RWPE2 (cell line): ENCODE data around the gene ELOB.

Experiments used
- ATAC-seq: fragments of 200-7000 bp; cut with Tn5 transposase; 3 replicates; pipeline ENCODE4 v1.9.1; 2021; ENCODE audit warnings: low read depth
- DNase-seq: peaks from one replicate; pipeline ENCODE4 v3.0.0-alpha.2; 2020; ENCODE audit warnings: low spot score
- H3K27ac ChIP-seq: fragments of 450-650 bp; 2 replicates; pipeline ENCODE4 v1.5.1; 2017; ENCODE audit warnings: mild to moderate bottlenecking; ENCODE audit not compliant: poor library complexity, severe bottlenecking
- H3K27me3 ChIP-seq: fragments of 250-450 bp; sonication (Bioruptor Pico); 2 replicates; pipeline ENCODE4 v1.5.1; 2021; ENCODE audit warnings: mild to moderate bottlenecking, moderate library complexity; ENCODE audit not compliant: insufficient read depth, poor library complexity, severe bottlenecking
- H3K36me3 ChIP-seq: fragments of 250-450 bp; sonication (Bioruptor Pico); 2 replicates; pipeline ENCODE4 v1.5.1; 2020; ENCODE audit warnings: low read depth, mild to moderate bottlenecking, moderate library complexity
- H3K4me1 ChIP-seq: fragments of 250-450 bp; sonication (Bioruptor Pico); 2 replicates; pipeline ENCODE4 v1.5.1; 2021; ENCODE audit warnings: mild to moderate bottlenecking, moderate library complexity; ENCODE audit not compliant: insufficient read depth, poor library complexity, severe bottlenecking
- H3K4me3 ChIP-seq: fragments of 250-450 bp; sonication (Bioruptor Pico); 2 replicates; pipeline ENCODE4 v1.5.1; 2021; ENCODE audit warnings: mild to moderate bottlenecking, moderate library complexity; ENCODE audit not compliant: severe bottlenecking
- H3K9me3 ChIP-seq: fragments of 250-450 bp; sonication (Bioruptor Pico); 2 replicates; pipeline ENCODE4 v1.5.1; 2021; ENCODE audit warnings: mild to moderate bottlenecking, moderate library complexity; ENCODE audit not compliant: severe bottlenecking
- CTCF ChIP-seq: fragments of 450-650 bp; IDR thresholded peaks from one replicate; pipeline ENCODE4 v1.5.1; 2017; ENCODE audit warnings: mild to moderate bottlenecking, moderate library complexity; ENCODE audit not compliant: poor library complexity, severe bottlenecking

ELOB gene

DNA sequence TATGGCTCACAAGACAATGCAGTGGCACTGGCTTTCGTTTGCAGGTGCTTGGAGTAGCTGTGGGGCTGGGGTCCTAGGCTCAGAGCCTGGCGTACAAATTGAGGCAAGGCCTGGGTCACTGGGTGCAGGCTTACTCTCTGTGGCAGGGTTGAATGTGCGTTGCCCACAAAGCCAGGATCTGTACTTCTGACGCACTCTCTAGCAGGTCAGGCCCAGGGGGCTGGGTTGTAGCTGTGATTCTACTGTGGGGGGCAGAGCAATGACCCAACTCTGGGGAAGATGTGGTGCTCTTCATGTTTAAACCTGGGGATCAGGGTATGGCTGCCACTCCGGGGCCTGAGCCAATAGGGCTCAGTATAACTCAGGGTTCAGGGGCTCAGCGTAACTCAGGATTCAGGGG lies 33.6 kb upstream of the ELOB start:
- no peak for TF ChIP-seq CTCF
- Histone ChIP-seq H3K4me3 (no peak overlapping the region), H3K27ac (no peak overlapping the region), H3K4me1 (no peaks in the 10 kb centered on the region), H3K27me3 (no peaks in the 10 kb centered on the region), H3K36me3 (no peaks in the 10 kb centered on the region), H3K9me3 (no peaks in the 10 kb centered on the region)
- ATAC-seq (no peak), DNase-seq (peak; percentile 36)

DNA sequence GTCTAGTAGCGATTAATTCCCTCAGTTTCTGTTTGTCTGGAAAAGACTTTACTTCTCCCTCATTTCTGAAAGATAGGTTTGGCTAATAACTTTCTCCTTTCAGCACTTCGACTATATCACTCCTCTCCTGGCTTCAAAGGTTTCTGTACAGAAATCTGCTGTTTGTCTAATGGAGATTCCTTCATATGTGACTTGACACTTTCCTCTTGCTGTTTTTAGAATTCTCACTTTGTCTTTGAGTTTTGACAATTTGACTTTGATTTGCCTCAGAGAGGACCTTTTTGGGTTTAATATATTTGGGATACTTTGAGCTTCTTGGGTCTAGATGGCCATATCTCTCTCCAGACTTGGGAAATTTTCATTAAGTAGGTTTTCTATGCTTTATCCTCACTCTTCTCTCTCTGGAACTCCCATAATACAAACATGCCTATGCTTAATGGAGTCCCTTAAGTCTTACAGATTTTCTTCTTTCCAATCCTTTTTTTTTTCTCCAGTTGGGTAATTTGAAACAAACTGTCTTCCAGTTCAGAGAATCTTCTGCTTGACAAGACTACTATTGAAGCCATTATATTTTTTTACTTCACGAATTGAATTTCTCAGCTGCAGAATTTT lies 32.2 kb upstream of the ELOB start:
- no peaks in the 10 kb centered on the region for H3K9me3 ChIP-seq
- H3K36me3 ChIP-seq = no peaks in the 10 kb centered on the region
- no peak overlapping the region for H3K27ac ChIP-seq
- H3K4me3 ChIP-seq = no peak overlapping the region
- DNase-seq (no peak), ATAC-seq (no peak)
- TF ChIP-seq CTCF = no peak
- H3K4me1 ChIP-seq = no peaks in the 10 kb centered on the region
- H3K27me3 ChIP-seq = no peaks in the 10 kb centered on the region

DNA sequence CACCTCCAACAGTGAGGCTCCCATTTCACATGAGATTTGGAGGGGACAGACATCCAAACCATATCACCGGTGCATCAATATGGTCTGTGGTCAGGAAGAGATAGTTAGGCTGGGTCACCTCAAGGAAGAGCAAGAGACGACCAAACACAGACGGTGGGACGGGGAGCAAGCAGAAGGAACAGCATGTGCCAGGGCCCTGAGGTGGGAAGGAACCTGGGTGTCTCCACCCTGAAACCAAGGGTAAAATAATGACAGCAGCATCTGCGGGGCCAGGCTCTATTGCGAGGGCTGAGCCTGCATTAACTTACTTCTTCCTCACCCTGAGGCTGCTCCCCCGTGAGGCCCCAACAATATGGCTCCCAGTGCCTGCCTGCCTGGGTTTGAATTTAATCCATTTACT lies 31.1 kb upstream of the ELOB start:
- Histone ChIP-seq H3K4me3 (no peak overlapping the region), H3K9me3 (peaks cover 8% of the 10 kb centered on the region), H3K36me3 (no peaks in the 10 kb centered on the region), H3K27ac (no peak overlapping the region), H3K27me3 (peaks cover 2% of the 10 kb centered on the region), H3K4me1 (no peaks in the 10 kb centered on the region)
- DNase-seq = peak; percentile 14
- no peak for TF ChIP-seq CTCF
- no peak for ATAC-seq

GRCh38 chr16:2806286-2806685 lies 29.2 kb upstream of the ELOB start:
- H3K27me3 ChIP-seq = peaks cover 3% of the 10 kb centered on the region
- no peak overlapping the region for H3K4me3 ChIP-seq
- peaks cover 11% of the 10 kb centered on the region for H3K9me3 ChIP-seq
- DNase-seq (peak; percentile 12), ATAC-seq (no peak)
- no peaks in the 10 kb centered on the region for H3K36me3 ChIP-seq
- no peaks in the 10 kb centered on the region for H3K4me1 ChIP-seq
- no peak for TF ChIP-seq CTCF
- H3K27ac ChIP-seq = no peak overlapping the region

DNA sequence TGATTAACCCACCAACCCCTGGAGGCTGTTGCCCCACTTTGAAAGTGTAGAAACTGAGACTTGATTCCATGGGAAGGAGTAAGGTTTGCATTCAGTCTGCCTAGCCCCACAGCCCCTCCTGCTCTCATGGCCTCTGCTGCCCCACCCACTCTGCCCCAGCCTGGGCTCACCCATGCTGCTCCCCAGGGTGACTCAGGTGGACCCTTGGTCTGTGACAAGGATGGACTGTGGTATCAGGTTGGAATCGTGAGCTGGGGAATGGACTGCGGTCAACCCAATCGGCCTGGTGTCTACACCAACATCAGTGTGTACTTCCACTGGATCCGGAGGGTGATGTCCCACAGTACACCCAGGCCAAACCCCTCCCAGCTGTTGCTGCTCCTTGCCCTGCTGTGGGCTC lies 27.6 kb upstream of the ELOB start:
- H3K4me1 ChIP-seq = no peaks in the 10 kb centered on the region
- H3K9me3 ChIP-seq = peaks cover 11% of the 10 kb centered on the region
- no peak for ATAC-seq
- H3K27ac ChIP-seq = no peak overlapping the region
- DNase-seq = peak; percentile 31
- no peaks in the 10 kb centered on the region for H3K36me3 ChIP-seq
- no peak overlapping the region for H3K4me3 ChIP-seq
- no peak for TF ChIP-seq CTCF
- H3K27me3 ChIP-seq = peaks cover 3% of the 10 kb centered on the region
